HL-60 (cell line): ENCODE measurements around the gene VILL.

ENCODE experiments used
- DNase-seq, 2 experiments: peaks; one replicate each; pipeline ENCODE4 v3.0.0-alpha.2; 2010 to 2020; ENCODE audit warnings: low read depth in 1 of 2, low spot score in 1 of 2
- H3K27ac ChIP-seq: fragments of 250-450 bp; sonication (Bioruptor Pico); replicated peaks from 2 replicates; pipeline ENCODE4 v1.5.1; 2020; ENCODE audit warnings: mild to moderate bottlenecking, moderate library complexity
- H3K27me3 ChIP-seq: fragments of 250-450 bp; sonication (Bioruptor Pico); 2 replicates; pipeline ENCODE4 v1.5.1; 2021; ENCODE audit warnings: mild to moderate bottlenecking, moderate library complexity; ENCODE audit not compliant: insufficient read depth, poor library complexity, severe bottlenecking
- H3K4me3 ChIP-seq: replicated peaks from 2 replicates; pipeline ENCODE4 v1.5.1; 2011; ENCODE audit warnings: mild to moderate bottlenecking, control low read depth, low read length; ENCODE audit not compliant: insufficient read depth
- GABPA ChIP-seq: IDR thresholded peaks from 2 replicates; pipeline ENCODE4 v1.6.1; 2012; ENCODE audit warnings: low read depth
- POLR2AphosphoS5 ChIP-seq: IDR thresholded peaks from 2 replicates; pipeline ENCODE4 v1.6.1; 2012; ENCODE audit warnings: low read depth
- REST ChIP-seq: IDR thresholded peaks from 2 replicates; pipeline ENCODE4 v1.6.1; 2012; ENCODE audit warnings: low read depth; ENCODE audit not compliant: insufficient replicate concordance
- SPI1 ChIP-seq: IDR thresholded peaks from 2 replicates; pipeline ENCODE4 v1.6.1; 2012; ENCODE audit warnings: low read depth, mild to moderate bottlenecking, borderline replicate concordance
- TF ChIP-seq, protein P1 (sequence below): IDR thresholded peaks from one replicate; pipeline ENCODE4 v1.5.1; 2011; ENCODE audit warnings: low read length, control low read depth, inconsistent platforms; ENCODE audit not compliant: insufficient read depth

VILL gene

GRCh38 chr3:38046027-38046426 is 55.4 kb downstream of the VILL start:
- peaks cover 5% of the 10 kb centered on the region for H3K27me3 ChIP-seq
- H3K4me3 ChIP-seq = no peak overlapping the region
- H3K27ac ChIP-seq = no peak overlapping the region
- DNase-seq = no peak
- TF ChIP-seq GABPA (no peak), POLR2AphosphoS5 (no peak), SPI1 (no peak), REST (no peak)
- TF ChIP-seq, protein P1, sequence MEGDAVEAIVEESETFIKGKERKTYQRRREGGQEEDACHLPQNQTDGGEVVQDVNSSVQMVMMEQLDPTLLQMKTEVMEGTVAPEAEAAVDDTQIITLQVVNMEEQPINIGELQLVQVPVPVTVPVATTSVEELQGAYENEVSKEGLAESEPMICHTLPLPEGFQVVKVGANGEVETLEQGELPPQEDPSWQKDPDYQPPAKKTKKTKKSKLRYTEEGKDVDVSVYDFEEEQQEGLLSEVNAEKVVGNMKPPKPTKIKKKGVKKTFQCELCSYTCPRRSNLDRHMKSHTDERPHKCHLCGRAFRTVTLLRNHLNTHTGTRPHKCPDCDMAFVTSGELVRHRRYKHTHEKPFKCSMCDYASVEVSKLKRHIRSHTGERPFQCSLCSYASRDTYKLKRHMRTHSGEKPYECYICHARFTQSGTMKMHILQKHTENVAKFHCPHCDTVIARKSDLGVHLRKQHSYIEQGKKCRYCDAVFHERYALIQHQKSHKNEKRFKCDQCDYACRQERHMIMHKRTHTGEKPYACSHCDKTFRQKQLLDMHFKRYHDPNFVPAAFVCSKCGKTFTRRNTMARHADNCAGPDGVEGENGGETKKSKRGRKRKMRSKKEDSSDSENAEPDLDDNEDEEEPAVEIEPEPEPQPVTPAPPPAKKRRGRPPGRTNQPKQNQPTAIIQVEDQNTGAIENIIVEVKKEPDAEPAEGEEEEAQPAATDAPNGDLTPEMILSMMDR = no peak

GRCh38 chr3:38046821-38047220 is 56.2 kb downstream of the VILL start:
- TF ChIP-seq, protein P1 = no peak
- TF ChIP-seq GABPA (no peak), POLR2AphosphoS5 (no peak), SPI1 (no peak), REST (no peak)
- no peak for DNase-seq
- Histone ChIP-seq H3K27ac (no peak overlapping the region), H3K4me3 (no peak overlapping the region), H3K27me3 (peaks cover 5% of the 10 kb centered on the region)

DNA sequence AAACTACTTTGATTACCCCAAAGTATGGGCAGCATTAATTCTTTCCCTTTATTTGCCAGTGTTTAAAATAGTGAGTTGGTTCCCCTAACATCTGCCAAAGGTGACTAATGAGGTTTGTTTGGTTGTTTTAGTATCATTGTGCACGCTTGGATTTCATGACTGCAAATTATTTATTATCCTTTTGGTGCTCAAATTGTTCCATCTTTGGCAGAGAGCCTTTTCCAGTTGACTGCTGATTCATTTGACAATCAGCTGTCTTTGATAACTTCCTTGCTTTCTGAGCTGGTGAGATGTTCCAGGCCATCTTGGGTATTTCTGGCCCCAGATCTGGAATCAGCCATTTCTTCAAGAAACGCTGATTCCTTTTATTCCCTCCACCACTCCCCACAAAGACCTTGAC is 57.3 kb downstream of the VILL start:
- TF ChIP-seq, protein P1 = no peak
- no peak for TF ChIP-seq REST
- TF ChIP-seq GABPA = no peak
- TF ChIP-seq POLR2AphosphoS5 = no peak
- TF ChIP-seq SPI1 = no peak
- no peak for DNase-seq
- H3K27ac ChIP-seq = no peak overlapping the region
- H3K4me3 ChIP-seq = no peak overlapping the region
- peaks cover 5% of the 10 kb centered on the region for H3K27me3 ChIP-seq
